ENCODE data around the gene CLCNKA.
"Not testable (repeated sequence)": the region's sequence is repeated elsewhere in the genome, so short reads cannot be mapped to it uniquely, and the experiment has no call there.

GRCh38 chr1:16051949-16052348 lies 30.1 kb downstream of the CLCNKA start:
- TF ChIP-seq SP2 (IDR thresholded peaks at IDR 0.05; ENCODE audit: low read length); CEBPB (IDR thresholded peaks at IDR 0.05; ENCODE audit: low read depth, low read length); CHD2 (IDR thresholded peaks at IDR 0.05; ENCODE audit: low read length); SIX5 (IDR thresholded peaks at IDR 0.05; ENCODE audit: low read depth, low read length); ZNF274 (IDR thresholded peaks at IDR 0.05; ENCODE audit: borderline replicate concordance, extremely low read depth, low read length); EZH2 (IDR thresholded peaks at IDR 0.05; ENCODE audit: low read depth, low read length, severe bottlenecking); POLR2A (IDR thresholded peaks at IDR 0.05; ENCODE audit: control extremely low read depth in 1 of 2, low read depth in 2 of 2, low read length in 2 of 2); FOSL1 (IDR thresholded peaks at IDR 0.05; ENCODE audit: insufficient read depth, low read depth, low read length): not testable (repeated sequence)
- TF ChIP-seq, protein P1, sequence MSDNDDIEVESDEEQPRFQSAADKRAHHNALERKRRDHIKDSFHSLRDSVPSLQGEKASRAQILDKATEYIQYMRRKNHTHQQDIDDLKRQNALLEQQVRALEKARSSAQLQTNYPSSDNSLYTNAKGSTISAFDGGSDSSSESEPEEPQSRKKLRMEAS (IDR thresholded peaks at IDR 0.05), result not testable (repeated sequence)
